Right renal pelvis (tissue), 4 donors: ENCODE results near the gene OR52E2. TPM values are rescaled to one million over a fixed set of nuclear protein-coding genes. Genes with fewer than 3 reads are reported as not detected.

Source experiments
- DNase-seq, 4 donors: peaks; one replicate each; pipeline ENCODE4 v3.0.0-alpha.2; 2013; ENCODE audit warnings: low read depth in 4 of 4, low spot score in 3 of 4, missing footprints in 1 of 4
- polyA plus RNA-seq, 4 donors: library from polyadenylated mRNA; unstranded; fragments of 120-200 nt; gene quantifications; one replicate each; pipeline ENCODE4 v1.2.1, GENCODE V29; 2013; ENCODE audit not compliant: insufficient read length in 4 of 4

Gene OR52E2
- polyA plus RNA-seq, 4 donors: not detected

DNA sequence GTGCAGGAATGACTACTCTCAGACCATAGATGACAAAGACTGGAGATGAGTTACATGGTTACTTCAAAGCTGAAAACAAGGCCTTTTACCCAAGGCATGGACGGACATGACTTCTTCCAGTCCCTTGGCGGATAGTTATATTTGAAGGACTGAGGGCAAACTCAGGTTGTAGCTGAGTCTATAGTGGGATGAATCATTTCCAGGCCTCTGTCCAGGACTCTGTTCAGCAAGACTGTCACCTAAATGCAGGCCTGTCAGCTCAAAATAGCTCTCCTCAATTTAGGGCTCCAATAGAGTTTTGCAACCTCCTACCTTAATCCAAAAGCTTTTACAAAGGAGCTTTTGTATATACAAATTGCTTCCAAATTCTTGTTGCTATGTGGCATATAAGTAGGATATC, 37.4 kb downstream of the OR52E2 start:
- no peak for DNase-seq

DNA sequence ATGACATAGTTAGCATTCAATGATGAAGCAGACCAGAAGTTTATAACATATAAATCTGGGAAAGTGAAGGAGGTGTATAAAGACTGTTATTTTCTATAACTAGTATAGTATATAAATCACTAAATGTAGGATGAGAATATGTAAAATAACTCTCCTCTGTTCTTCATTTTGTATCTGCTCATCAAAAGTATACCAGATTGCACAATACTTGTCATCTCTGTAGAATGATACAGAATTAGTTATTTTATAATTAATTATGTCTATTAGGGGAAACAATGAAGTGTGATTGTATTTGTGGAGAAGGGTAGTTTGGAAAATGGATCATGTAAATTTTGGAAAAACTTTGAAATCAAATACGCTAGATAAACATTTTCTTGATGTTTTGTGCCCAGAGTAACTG, 46.4 kb downstream of the OR52E2 start:
- no peak for DNase-seq

DNA sequence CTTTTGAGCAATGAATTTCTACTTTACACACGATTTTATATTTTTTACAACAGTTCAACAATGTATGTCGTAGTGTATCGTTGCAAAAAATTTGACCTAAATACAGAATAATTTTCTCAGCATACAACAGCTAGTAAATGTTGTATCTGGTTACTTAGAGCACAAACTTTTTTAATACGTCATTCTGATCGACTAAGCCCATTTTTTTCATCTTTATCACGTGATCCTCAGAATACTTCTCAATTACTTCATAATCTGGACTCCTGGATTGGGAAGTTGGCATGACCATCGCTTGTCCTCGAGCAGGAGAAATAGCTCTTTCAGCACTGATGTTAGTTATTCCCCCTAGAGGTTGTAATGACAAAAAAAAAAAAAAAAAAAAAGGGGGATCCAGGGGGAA, 48.2 kb downstream of the OR52E2 start:
- no peak for DNase-seq

Other genes starting within 250 kb of the OR52E2 start
- not detected for gene OR51F2, start 238.3 kb downstream of the OR52E2 start, polyA plus RNA-seq
- not detected for gene OR51S1, start 210.4 kb downstream of the OR52E2 start, polyA plus RNA-seq
- not detected for gene OR51T1, start 177.7 kb downstream of the OR52E2 start, polyA plus RNA-seq
- not detected for gene OR51A7, start 155.8 kb downstream of the OR52E2 start, polyA plus RNA-seq
- gene OR51G2, start 140.3 kb downstream of the OR52E2 start, polyA plus RNA-seq: not detected
- gene OR51G1, start 135.3 kb downstream of the OR52E2 start, polyA plus RNA-seq: not detected
- gene OR51A4, start 112.0 kb downstream of the OR52E2 start, polyA plus RNA-seq: not detected
- gene OR51A2, start 103.9 kb downstream of the OR52E2 start, polyA plus RNA-seq: not detected
- under 1 TPM in 1 of 4 donors, not detected in 3; 0.03 TPM for gene OR51L1, start 64.8 kb downstream of the OR52E2 start, polyA plus RNA-seq
- gene OR52J3, start 13.1 kb downstream of the OR52E2 start, polyA plus RNA-seq: not detected
- gene OR52E1, start 9.9 kb upstream of the OR52E2 start, polyA plus RNA-seq: not detected
- gene OR52A5, start 78.7 kb upstream of the OR52E2 start, polyA plus RNA-seq: not detected
- gene OR52A1, start 95.1 kb upstream of the OR52E2 start, polyA plus RNA-seq: under 1 TPM in 2 of 4 donors, not detected in 2; 0.03 TPM
- gene OR51V1, start 141.1 kb upstream of the OR52E2 start, polyA plus RNA-seq: not detected
- gene HBB, start 167.4 kb upstream of the OR52E2 start, polyA plus RNA-seq: 100 to 1,000 TPM; 127 to 236 (median 129) TPM
- 1 to 10 TPM; 1.3 to 3.2 (median 1.8) TPM for gene HBD, start 174.9 kb upstream of the OR52E2 start, polyA plus RNA-seq
- gene HBG1, start 190.2 kb upstream of the OR52E2 start, polyA plus RNA-seq: 10 to 100 TPM in 1 of 4 donors, 1 to 10 TPM in 3; 2.5 to 13.0 (median 4.6) TPM
- gene HBG2, start 195.2 kb upstream of the OR52E2 start, polyA plus RNA-seq: 1,000 to 10,000 TPM; 1,916 to 2,998 (median 2,577) TPM
- 10 to 100 TPM in 1 of 4 donors, 1 to 10 TPM in 3; 6.6 to 11.6 (median 7.4) TPM for gene HBE1, start 210.3 kb upstream of the OR52E2 start, polyA plus RNA-seq
- gene OR51B4, start 242.3 kb upstream of the OR52E2 start, polyA plus RNA-seq: under 1 TPM in 2 of 4 donors, not detected in 2; 0.12 to 0.24 TPM